LoVo (cell line): Measurements from ENCODE around the gene TWF2.
A peak's percentile ranks its signal among the peaks of the same experiment; 100 is the strongest.

Source experiments
- DNase-seq: peaks from one replicate; pipeline ENCODE4 v3.0.0-alpha.2; 2016; ENCODE audit warnings: low spot score

TWF2 gene

DNA sequence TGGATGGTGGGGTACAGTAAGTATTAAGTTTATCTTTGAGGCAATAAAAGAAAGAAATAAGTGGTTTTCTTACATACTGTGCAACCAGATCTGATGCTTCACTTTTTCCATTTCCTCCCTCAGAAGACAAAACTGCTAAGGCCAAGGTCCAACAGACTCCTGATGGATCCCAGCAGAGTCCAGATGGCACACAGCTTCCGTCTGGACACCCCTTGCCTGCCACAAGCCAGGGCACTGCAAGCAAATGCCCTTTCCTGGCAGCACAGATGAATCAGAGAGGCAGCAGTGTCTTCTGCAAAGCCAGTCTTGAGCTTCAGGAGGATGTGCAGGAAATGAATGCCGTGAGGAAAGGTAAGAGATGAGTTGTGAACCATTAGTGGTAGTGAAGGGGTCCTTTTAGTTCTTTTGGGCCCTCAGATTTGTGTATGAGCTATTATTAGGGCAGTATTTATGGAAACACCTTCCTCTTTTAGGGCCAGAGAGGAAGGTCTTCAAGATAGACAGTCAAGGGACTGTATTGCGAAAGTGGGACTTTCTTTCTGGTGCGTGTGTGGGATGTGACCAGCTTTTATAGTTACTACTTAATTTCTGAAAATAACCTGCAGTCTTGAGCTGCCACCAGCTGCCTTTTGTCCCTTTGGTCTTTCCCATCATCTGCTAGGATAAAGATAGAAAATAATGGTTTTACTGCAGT, 36.4 kb downstream of the TWF2 start:
- no peak for DNase-seq

DNA sequence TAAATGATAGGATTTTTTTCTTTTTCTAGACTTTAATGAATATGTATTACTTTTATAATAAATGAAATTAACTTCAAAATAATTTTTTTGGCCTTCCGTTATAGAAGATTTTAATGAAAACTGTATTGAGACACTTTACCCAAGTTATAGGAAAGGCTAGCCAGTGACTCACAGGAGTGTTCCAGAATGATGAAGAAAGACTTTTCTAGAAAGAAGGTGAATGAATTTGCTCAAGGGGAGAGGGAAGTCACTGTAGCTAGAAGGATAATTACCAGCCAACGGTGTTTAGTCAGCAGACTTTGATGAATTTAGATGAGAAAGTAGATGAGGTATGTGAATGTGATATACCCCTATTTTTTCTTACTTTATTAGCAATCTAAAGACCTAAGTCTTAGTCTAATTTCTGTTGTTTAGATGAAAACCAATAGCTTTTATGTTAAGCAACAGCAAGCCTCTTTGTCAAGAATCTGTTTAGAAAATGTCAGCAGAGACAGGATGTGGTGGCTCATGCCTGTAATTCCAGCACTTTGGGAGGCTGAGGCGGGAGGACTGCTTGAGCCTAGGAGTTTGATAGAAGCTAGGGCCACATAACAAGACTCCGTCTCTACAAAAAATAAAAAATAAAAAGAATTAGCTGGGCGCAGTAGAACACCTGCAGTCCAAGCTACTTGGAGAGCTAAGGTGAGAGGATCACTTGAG, 37.8 kb downstream of the TWF2 start:
- no peak for DNase-seq

DNA sequence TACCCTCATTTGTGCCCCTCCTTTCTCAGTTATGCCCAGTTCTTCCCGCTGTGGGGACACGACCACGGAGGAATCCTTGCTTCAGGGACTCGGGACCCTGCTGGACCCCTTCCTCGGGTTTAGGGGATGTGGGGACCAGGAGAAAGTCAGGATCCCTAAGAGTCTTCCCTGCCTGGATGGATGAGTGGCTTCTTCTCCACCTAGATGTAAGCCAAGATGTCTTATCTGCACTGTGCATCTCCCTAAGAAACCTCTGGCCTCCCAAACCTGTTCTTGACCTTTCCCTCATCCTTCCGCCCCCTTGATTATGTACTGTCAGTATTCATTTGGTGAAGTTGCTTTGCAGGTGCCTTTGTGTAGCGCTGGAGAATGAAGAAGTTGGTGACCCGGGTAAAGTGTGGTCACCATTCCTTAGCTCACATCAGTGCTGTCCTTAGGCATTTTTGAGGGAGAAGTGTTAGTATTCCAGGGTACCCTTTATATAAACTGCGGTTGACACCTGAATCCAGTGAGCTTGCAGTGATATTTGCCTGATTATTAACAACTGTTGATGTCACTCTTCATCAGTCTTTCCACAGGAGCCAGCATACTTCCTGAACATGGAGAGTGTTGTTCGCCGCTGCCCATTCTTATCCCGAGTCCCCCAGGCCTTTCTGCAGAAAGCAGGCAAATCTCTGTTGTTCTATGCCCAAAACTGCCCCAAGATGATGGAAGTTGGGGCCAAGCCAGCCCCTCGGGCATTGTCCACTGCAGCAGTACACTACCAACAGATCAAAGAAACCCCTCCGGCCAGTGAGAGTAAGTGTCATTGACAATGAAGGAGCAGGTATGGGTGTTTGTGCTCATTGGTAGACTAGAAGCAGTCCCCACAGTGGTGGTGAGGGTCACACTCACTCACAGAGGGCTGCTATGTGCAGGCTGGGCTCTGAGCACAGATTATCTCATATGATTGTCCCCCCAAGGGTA, 40.0 kb downstream of the TWF2 start:
- DNase-seq = no peak

DNA sequence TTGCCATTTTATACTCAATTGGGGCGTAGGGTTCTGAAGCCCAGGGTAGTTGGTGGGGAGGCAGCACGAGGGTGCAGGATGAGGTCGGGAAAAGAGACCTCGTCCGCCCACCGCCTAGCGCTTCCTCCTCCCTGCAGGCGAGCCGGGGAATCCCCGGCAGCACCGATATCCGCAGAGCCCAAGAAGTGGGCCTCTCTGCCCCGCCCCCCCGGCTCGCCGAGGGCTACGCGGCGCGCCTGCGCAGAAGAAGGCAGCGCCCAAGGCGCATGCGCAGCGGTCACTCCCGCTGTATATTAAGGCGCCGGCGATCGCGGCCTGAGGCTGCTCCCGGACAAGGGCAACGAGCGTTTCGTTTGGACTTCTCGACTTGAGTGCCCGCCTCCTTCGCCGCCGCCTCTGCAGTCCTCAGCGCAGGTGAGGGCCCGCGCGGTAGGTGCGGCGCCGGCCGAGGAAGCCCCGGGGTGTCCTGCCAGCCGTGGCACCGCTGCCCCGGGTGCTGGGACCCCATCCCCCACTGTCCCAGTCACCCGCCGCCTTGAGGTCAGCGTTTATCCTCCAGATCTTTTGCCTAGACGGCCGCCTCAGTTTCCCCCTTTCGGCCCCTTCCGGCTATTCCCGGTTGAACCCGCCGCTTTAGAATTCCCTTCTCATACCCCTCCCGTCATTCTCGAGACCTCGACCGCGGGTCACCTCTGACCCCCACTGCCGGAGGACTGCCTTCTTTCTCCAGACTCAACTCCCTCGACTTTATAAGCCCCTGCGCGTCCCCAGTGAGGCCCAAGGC, 40.9 kb downstream of the TWF2 start, which contains the start of gene ALAS1:
ALAS1 (plus strand) TSS at position 319 of the 784 bp plus-strand sequence. CDS start 1,082 bp downstream, outside the sequence.
- DNase-seq = peak; percentile 92

DNA sequence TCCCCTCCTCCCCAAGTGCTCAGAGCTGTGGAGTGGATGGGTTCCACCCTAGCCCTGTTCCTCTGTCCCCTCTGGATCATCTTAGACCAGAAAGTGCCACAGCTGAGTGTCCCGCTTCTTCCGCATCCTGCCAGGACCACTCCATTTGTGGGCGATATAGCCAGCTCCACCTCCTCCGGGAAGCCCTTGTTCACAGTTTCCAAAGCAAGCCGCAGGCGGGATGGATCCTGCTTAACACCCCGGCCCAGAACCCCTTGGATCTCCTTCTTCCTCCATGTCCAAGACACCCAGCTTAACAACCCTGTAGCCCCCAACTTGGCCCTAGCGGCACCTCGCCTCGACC, 41.5 kb downstream of the TWF2 start:
- no peak for DNase-seq

DNA sequence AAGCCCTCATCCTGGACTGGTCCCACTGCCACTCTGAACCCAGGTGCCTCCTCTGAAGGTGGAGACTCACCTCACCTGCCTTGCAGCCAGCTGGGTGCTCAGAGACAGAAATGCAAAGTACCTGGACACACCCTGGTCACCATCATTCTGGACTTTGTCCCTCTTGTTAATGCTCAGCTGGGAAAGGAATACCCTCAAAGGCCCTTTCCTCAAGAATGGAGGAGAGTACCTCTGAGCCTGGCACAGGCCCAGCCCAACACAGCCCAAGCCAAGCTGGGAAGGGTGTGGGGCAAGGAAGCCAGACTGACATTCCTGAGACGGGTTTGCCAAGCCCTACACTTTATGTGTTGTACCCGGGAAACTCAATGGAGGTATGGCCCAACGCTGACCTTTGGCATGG, 42.0 kb downstream of the TWF2 start:
- DNase-seq = peak; percentile 91

DNA sequence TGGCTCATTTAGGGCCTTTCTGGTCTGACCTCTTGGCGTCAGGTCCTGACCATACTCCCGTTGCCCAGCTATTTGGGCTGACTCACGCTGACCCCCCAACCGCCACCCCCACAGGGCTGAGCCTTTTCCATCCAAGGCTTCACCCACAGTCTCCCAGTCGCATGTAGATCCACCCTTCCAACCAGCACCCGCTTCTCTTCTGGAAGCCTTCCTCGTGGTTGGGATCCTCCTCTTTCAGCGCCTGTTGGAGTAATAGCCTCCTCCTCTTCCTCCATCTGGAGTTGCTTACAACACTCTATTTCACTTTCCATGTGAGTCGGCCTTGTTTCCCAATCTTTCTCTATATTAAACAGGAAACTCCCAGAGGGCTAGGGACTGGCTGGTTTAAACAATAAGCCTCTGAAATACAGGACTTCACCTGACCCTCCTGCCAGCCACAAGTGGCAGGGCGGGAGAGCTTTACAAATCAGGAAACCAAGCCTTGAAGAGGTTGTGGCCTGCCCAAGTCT, 43.1 kb downstream of the TWF2 start:
- DNase-seq = no peak

DNA sequence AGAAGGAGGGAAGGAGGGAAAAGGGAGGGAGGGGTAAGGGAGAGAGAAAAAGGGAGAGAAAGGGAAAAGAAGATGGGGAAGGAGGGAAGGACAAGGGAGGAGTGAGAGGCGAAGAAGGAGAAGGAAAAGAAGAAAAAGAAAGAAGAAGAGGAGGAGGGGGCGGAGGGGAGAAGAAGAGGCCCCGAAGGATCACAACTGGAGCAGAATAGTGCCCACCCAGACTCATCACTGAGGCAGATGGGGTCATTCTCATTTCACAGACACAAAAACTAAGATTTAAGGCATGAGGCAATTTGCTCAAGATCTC, 43.7 kb downstream of the TWF2 start:
- no peak for DNase-seq

DNA sequence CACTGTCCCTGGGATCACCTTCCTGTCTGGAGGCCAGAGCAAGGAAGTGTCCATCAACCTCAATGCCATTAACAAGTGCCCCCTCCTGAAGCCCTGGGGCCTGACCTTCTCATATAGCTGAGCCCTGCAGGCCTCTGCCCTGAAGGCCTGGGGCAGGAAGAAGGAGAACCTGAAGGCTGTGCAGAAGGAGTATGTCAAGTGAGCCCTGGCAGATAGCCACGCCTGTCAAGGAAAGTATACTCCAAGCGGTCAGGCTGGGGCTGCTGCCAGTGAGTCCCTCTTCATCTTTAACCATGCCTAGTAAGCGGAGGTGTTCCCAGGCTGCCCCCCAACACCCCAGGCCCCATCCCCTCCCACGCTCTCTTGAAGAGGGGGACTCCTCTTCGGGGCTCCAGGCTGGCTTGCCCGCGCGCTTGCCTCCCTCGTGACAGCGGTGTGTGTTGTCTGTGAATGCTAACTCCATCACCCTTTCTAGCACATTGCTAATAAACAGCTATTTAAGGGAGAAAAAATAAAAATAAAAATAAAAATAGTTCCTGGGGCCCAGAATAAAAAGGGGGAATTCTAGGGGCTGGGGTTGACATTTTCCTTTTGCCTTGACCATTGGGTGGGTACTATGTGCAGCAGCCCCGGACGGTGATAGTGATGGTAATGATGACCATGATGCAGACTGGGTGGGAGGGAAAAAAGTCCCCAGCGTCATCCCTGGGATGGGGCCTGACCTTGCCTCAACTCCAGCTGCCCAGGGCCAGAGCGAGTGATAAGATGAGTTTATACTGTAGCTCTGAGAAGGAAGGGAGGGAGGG, 44.3 kb downstream of the TWF2 start:
- DNase-seq = no peak

DNA sequence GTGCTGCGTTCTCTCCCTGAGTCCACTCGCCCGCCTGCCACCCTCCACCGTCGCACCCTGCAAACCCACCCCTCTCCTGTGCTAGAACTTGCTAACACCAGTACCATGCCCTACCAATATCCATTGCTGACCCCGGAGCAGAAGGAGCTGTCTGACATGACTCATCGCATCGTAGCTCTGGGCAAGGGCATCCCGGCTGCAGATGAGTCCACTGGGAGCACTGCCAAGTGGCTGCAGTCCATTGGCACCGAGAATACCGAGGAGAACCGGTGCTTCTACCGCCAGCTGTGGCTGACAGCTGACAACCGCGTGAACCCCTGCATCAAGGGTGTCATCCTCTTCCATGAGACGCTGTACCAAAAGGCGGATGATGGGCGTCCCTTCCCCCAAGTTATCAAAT, 45.9 kb downstream of the TWF2 start:
- no peak for DNase-seq

DNA sequence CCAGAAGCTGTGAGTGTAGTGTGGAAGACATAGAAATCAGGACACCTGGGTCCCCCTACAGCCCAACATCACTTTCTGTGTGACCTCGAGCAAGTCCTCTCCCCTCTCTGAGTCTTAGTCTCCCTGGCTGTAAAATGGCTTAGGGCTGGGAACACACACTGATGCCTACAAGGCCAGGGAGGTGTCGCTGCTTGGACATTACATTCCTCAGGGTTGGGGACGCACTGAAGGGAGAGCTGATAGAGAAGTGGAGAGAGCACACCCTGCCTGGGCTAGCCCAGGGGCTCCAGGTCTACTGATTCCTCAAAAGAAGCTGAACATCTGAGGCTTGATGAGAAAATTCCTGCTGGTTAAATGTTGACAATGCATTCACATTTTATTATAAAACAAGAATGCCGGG, 47.3 kb downstream of the TWF2 start:
- DNase-seq = no peak

DNA sequence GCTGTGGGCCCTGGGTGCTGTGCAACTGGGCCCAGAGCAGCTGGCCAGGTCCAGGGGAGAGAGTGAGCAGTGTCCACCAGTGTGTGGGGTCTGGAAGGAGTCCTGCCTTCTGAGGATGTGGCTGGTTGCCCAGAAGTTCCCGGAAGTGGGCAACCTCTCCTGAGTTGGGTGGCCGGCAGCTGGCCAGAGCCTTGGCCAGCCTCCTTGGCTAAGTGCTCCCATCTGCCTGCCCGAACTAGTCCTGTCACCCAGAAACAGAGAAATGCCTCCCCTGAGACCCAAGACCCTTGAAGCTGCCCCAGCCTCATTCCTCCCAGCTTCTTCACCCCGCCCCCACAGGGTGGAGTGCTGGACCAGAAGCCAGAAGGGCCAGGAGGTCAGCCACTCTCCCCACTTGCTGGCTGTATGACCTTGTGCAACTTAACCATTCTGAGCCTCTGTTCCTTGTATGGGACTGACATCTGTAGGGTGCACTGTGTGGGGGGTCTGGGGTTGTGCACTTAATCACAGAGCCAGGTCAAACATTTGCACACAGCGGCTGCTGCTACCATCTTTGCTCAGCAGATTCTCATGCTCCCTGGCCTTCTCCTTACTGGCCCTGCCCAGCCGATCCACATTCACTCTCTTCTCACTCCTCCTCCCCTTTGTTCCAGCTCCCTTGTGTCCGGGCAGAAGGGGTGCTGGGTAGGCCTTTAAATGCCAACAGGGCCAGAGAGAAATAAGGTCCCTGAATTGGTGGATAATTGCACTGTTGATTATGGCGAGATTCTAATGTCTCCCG, 48.5 kb downstream of the TWF2 start:
- DNase-seq = no peak

DNA sequence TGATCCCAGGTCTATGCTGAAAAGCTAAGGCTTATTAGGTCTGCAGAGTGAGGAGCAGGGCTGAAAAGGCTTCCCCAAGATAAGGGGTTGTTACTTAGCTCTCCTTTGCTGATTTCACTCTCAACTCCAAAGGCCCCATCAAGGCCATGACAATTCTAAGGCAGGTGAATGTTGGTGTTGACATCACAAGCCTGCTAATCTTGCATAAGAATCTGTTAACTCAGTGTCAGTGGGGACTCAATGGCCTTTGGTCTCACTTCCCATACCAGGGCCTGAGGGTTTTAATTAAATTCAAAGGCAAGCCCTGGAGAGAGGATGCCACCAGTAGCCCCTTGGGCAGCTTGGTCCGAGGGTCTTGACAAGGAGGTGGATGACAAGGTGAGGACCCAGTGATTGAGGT, 50.4 kb downstream of the TWF2 start:
- no peak for DNase-seq

DNA sequence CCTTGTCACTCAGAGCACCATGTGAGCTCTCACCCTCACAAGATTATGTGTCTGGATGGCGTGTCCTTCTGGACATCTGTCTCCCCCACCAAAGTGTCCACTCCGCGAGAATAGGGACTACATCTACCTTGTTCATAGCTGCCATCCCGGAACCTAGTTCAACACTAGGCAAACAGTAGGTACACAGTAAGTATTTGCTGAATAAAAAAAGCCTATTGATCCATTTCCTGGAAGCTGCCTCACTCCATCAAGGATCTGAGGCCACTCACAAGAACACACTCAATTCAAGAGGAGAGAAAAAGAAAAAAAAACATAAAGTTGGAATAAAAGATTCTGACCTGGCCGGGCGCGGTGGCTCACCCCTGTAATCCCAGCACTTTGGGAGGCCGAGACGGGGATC, 52.2 kb downstream of the TWF2 start:
- DNase-seq = no peak

DNA sequence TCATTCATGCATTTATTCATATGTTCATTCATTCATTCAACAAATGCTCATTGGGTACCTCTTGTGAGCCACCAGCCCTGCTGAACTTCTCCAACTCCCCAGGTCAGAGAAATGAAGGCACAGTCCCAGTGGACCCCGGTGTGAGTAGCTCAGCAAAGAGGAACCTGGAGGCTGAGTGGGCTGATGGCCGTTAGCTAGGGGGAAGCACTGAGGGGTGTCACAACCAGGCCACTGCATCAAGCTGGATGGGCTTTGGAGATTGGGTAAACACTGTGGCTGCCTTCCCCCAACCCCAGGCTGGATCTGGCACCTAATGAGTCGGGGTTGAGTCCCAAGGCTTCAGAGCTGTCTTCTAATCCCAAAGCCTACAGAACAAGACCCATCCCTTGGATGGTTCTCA, 53.1 kb downstream of the TWF2 start:
- no peak for DNase-seq

DNA sequence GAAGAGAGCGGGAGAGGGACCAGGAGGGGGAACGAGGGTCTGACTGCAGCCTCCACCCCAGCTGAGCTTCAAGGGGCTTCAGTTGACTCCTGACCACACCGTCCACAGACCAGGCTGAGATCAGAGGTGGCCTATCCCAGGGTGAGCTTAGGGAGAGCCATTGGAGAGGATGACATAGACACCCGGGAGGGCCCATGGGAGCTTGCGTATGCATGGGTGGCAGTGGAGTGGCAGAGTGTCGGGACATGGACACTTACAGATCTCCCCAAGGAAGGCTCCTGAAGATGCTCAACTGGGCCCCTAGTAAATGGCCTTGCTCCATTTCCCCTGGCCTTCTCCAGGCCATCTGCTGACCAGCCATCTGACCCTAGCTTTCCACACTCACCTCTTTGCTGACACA, 53.6 kb downstream of the TWF2 start:
- no peak for DNase-seq

DNA sequence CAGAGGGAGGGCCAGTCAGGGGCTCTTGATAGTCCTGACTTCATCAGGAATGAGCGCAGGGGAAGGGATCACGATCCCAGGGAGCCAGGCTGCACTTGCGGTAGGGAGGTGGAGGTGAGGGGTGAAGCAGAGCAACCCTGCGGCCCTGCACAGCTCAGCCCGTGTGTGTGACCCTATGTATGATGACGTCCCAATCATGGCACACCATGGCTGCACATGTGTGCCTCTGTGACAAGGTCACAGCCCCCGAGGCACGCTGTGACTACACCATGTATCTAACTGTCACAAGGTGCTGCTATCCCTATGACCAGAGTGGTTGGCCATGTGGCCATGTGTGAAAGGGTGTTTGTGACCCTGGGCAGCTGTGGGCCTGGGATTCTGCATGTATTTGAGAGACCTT, 54.3 kb downstream of the TWF2 start:
- no peak for DNase-seq

DNA sequence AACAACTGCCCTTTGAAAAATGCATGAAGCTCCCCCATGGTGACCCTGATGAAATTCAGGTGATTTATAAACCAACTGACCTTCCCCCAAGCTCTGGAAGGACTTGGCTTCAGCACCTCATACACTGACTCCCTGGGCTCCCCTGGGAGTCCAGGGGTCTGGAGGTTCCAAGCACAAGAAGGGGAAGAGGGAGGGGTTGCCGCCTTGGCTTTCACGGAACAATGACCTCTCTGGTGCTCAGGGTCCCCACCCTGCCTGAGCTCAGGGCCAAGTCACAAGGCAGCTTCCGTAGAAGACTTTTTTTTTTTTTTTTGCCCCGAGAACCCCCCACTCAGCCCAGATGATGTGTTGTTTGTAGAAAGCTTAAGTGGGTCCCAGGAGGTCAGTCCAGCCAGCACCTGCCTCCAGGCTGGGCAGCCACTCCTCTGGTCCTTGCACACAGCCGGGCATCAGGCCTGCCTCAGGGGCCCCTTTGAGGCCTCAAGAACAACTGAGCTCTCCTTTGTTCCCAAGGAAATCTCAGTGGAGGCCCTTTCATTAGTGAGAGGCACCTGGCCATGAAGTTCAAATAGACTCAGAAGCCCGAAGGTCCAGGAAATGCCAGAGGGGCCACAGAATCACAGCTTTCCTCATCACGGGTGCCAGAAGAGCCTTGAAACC, 55.0 kb downstream of the TWF2 start:
- no peak for DNase-seq

DNA sequence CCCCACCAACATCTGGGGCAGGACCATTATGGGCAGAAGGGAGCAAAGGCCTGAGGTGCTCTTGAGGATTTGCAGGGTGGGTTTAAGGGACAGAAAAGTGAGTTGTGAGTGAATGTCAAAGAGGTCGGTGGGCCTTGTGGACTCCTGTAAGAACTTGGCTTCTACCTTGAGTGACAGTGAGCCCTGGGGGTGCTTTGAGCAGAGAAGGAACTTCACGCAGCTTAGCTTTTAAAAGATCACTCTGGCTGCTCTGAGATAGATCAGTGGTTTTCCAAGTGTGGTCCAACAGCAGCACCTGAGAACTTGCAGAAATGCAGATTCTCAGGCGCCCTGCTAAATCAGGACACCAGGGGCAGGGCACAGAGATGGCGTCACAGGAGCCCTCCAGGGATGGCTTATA, 56.3 kb downstream of the TWF2 start:
- no peak for DNase-seq

DNA sequence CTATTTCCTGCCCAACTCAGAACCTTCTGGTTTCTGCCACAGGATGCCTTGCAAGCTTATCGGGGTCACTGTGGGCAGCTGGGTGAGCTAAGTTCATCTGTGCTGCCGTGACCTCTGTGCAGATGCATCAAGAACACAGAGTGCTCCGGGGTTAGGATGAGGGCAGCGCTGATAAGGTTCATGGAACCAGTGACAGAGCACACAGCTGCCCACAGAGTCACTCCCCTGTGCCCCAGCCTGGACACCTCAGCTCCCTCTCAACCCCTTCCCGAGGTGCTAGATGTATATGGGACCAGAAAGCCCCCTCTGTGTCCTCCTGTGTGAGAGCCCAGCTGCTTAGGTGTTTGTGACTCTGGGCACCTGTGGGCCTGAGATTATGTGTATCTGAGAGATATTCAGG, 56.8 kb downstream of the TWF2 start:
- DNase-seq = no peak
